Upper lobe of left lung (tissue), 4 donors: ENCODE data around the gene CIT.

Source experiments
- EP300 ChIP-seq, 4 donors: sonication (generic); formaldehyde crosslinking; IDR thresholded peaks; one replicate each; pipeline ENCODE4 v1.5.1; 2017; ENCODE audit warnings: antibody characterized with exemption in 4 of 4, control low read depth in 2 of 4
- TF ChIP-seq, protein P1 (sequence below), 6 experiments: fragments of 450-650 bp in 4 of 6; fragments of 200-600 bp in 2 of 6; sonication (generic) in 2 of 6; IDR thresholded peaks; one replicate each; pipeline ENCODE4 v1.5.1; 2016 to 2019; ENCODE audit warnings: antibody characterized with exemption in 6 of 6

DNA sequence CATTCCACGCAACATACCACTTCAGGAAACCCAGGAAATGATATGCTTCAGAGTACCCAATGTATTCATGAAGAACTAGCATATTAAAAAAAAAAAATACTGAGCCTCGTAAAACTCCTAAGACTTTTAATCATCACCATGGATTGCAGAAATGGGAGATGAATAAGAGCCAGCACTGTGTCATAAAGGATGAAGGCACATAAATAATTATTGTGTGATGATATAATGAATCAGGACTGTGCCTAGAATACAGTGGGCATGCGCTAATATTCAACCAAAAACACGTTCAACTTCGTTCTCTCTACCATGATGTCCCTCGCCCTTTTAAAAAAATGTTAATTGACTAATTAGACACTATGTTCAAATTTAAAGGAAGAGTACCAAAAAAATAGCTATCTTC is 68.7 kb downstream of the CIT start:
- TF ChIP-seq, protein P1, sequence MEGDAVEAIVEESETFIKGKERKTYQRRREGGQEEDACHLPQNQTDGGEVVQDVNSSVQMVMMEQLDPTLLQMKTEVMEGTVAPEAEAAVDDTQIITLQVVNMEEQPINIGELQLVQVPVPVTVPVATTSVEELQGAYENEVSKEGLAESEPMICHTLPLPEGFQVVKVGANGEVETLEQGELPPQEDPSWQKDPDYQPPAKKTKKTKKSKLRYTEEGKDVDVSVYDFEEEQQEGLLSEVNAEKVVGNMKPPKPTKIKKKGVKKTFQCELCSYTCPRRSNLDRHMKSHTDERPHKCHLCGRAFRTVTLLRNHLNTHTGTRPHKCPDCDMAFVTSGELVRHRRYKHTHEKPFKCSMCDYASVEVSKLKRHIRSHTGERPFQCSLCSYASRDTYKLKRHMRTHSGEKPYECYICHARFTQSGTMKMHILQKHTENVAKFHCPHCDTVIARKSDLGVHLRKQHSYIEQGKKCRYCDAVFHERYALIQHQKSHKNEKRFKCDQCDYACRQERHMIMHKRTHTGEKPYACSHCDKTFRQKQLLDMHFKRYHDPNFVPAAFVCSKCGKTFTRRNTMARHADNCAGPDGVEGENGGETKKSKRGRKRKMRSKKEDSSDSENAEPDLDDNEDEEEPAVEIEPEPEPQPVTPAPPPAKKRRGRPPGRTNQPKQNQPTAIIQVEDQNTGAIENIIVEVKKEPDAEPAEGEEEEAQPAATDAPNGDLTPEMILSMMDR (IDR thresholded peaks at IDR 0.05) = no peak
- no peak for TF ChIP-seq EP300 (IDR thresholded peaks at IDR 0.05)
